OCI-LY3 (cell line): ENCODE data around the gene HMSD.

Experiments
- EZH2phosphoT487 ChIP-seq: fragments of 200-600 bp; shearing (Covaris generic); IDR thresholded peaks from 2 replicates; pipeline ENCODE4 v1.6.1; 2018; ENCODE audit warnings: antibody characterized with exemption, mixed run types, low read depth
- TF ChIP-seq, protein P1 (sequence below): fragments of 200-600, 300-600 bp; sonication (generic); IDR thresholded peaks from 2 replicates; pipeline ENCODE4 v1.5.1; 2014; ENCODE audit warnings: antibody characterized with exemption, low read length, low read depth

- TF ChIP-seq, protein P1, sequence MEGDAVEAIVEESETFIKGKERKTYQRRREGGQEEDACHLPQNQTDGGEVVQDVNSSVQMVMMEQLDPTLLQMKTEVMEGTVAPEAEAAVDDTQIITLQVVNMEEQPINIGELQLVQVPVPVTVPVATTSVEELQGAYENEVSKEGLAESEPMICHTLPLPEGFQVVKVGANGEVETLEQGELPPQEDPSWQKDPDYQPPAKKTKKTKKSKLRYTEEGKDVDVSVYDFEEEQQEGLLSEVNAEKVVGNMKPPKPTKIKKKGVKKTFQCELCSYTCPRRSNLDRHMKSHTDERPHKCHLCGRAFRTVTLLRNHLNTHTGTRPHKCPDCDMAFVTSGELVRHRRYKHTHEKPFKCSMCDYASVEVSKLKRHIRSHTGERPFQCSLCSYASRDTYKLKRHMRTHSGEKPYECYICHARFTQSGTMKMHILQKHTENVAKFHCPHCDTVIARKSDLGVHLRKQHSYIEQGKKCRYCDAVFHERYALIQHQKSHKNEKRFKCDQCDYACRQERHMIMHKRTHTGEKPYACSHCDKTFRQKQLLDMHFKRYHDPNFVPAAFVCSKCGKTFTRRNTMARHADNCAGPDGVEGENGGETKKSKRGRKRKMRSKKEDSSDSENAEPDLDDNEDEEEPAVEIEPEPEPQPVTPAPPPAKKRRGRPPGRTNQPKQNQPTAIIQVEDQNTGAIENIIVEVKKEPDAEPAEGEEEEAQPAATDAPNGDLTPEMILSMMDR, result no peak
- no peak for TF ChIP-seq EZH2phosphoT487
Measured at GRCh38 chr18:63903851-63904570, 45.1 kb upstream of the HMSD start.
